Testis (tissue), 3 donors: ENCODE results near the gene KCTD19. TPM values are rescaled to one million over a fixed set of nuclear protein-coding genes. Genes with fewer than 3 reads are reported as not detected.

Source experiments
- DNase-seq: peaks from one replicate; pipeline ENCODE4 v3.0.0-alpha.2; 2019
- H3K27ac ChIP-seq, 2 donors: fragments of 200-600 bp; sonication (generic); one replicate each; pipeline ENCODE4 v1.5.1; 2019
- H3K27me3 ChIP-seq: fragments of 200-600 bp; sonication (generic); one replicate; pipeline ENCODE4 v1.5.1; 2019
- H3K36me3 ChIP-seq: fragments of 200-600 bp; sonication (generic); one replicate; pipeline ENCODE4 v1.5.1; 2017; ENCODE audit warnings: low read depth; ENCODE audit errors: missing control alignments
- H3K4me1 ChIP-seq: fragments of 200-600 bp; sonication (generic); one replicate; pipeline ENCODE4 v1.5.1; 2019
- H3K4me3 ChIP-seq, 2 donors: fragments of 200-600 bp; sonication (generic); one replicate each; pipeline ENCODE4 v1.5.1; 2017 to 2019
- H3K9me3 ChIP-seq: fragments of 200-600 bp; sonication (generic); one replicate; pipeline ENCODE4 v1.5.1; 2017
- POLR2A ChIP-seq: fragments of 450-650 bp; IDR thresholded peaks from one replicate; pipeline ENCODE4 v1.6.1; 2017; ENCODE audit warnings: antibody characterized with exemption, mild to moderate bottlenecking, moderate library complexity
- WGBS, 2 donors: methylation state at CpG; one replicate each; pipeline ENCODE4 v1.1.5; 2018; 5-methylcytosine and 5-hydroxymethylcytosine counted together
- intact Hi-C: fragments of 100-400 bp; cut with DNase I; formaldehyde crosslinking; loops from one replicate; pipeline ENCODE4 v1.15.1; 2023; ENCODE audit warnings: low total_unique reads
- polyA plus RNA-seq: library from polyadenylated mRNA; stranded (reverse); fragments of 350-450 nt; fragmentation: Illumina TruSeq; extraction: RNeasy Lipid Tissue Mini Kit (QIAGEN cat#74804); gene quantifications from one replicate; pipeline ENCODE4 v1.2.3, GENCODE V29; 2014; ENCODE audit warnings: low read depth, low replicate concordance; ENCODE audit not compliant: insufficient read depth
- total RNA-seq, 2 donors: library from RNA; depleted of rRNA; stranded (reverse); fragments of >200 nt; gene quantifications; one replicate each; pipeline ENCODE4 v1.2.3, GENCODE V29; 2016
- TF ChIP-seq, protein P1 (sequence below), 3 experiments: fragments of 450-650 bp in 2 of 3; fragments of 200-600 bp in 1 of 3; sonication (generic) in 1 of 3; IDR thresholded peaks; one replicate each; pipeline ENCODE4 v1.5.1; 2016 to 2019; ENCODE audit warnings: antibody characterized with exemption in 3 of 3, mild to moderate bottlenecking in 2 of 3, moderate library complexity in 1 of 3

The KCTD19 gene
- total and polyA plus RNA-seq, 3 donors from 2014 or later = 59.2 to 144 (median 102) TPM

- WGBS, 2 donors = 59 to 70% methylated on average over 2 to 13 of the region's 13 CpGs
- intact Hi-C loops = no loop called here
- peaks cover 17% of the 10 kb centered on the region for H3K4me1 ChIP-seq
- H3K27ac ChIP-seq = peak overlapping the region in 1 of 2 donors; percentile 36
- H3K9me3 ChIP-seq = no peaks in the 10 kb centered on the region
- peak; percentile 32 for DNase-seq
- TF ChIP-seq, protein P1, sequence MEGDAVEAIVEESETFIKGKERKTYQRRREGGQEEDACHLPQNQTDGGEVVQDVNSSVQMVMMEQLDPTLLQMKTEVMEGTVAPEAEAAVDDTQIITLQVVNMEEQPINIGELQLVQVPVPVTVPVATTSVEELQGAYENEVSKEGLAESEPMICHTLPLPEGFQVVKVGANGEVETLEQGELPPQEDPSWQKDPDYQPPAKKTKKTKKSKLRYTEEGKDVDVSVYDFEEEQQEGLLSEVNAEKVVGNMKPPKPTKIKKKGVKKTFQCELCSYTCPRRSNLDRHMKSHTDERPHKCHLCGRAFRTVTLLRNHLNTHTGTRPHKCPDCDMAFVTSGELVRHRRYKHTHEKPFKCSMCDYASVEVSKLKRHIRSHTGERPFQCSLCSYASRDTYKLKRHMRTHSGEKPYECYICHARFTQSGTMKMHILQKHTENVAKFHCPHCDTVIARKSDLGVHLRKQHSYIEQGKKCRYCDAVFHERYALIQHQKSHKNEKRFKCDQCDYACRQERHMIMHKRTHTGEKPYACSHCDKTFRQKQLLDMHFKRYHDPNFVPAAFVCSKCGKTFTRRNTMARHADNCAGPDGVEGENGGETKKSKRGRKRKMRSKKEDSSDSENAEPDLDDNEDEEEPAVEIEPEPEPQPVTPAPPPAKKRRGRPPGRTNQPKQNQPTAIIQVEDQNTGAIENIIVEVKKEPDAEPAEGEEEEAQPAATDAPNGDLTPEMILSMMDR (IDR thresholded peaks at IDR 0.05) = no peak
- TF ChIP-seq POLR2A = no peak
- H3K4me3 ChIP-seq = peak overlapping the region; percentile 65 to 67
- no peaks in the 10 kb centered on the region for H3K27me3 ChIP-seq
- no peaks in the 10 kb centered on the region for H3K36me3 ChIP-seq
Measured at GRCh38 chr16:67277999-67278772, 48.4 kb downstream of the KCTD19 start.

- H3K27me3 ChIP-seq = no peaks in the 10 kb centered on the region
- no peaks in the 10 kb centered on the region for H3K36me3 ChIP-seq
- DNase-seq = no peak
- H3K9me3 ChIP-seq = no peaks in the 10 kb centered on the region
- 80 to 84% methylated on average over 3 to 4 of the region's 4 CpGs for WGBS, 2 donors
- H3K4me3 ChIP-seq = no peak overlapping the region
- TF ChIP-seq, protein P1 (IDR thresholded peaks at IDR 0.05) = no peak
- TF ChIP-seq POLR2A = no peak
- peak overlapping the region in 1 of 2 donors; percentile 16 for H3K27ac ChIP-seq
- intact Hi-C loops = no loop called here
- H3K4me1 ChIP-seq = peaks cover 17% of the 10 kb centered on the region
Measured at GRCh38 chr16:67277294-67277998, 49.1 kb downstream of the KCTD19 start.

- Histone ChIP-seq H3K4me3 (no peak overlapping the region), H3K27ac (no peak overlapping the region), H3K36me3 (no peaks in the 10 kb centered on the region), H3K9me3 (no peaks in the 10 kb centered on the region), H3K27me3 (no peaks in the 10 kb centered on the region), H3K4me1 (peaks cover 17% of the 10 kb centered on the region)
- no peak for DNase-seq
- 85 to 92% methylated on average over 2 of the region's 2 CpGs for WGBS, 2 donors
- intact Hi-C loops = no loop called here
- TF ChIP-seq POLR2A = no peak
- TF ChIP-seq, protein P1 (IDR thresholded peaks at IDR 0.05) = no peak
Measured at GRCh38 chr16:67275321-67275720, 51.2 kb downstream of the KCTD19 start.

- Histone ChIP-seq H3K36me3 (no peaks in the 10 kb centered on the region), H3K4me3 (no peak overlapping the region), H3K9me3 (no peaks in the 10 kb centered on the region), H3K4me1 (no peaks in the 10 kb centered on the region), H3K27me3 (no peaks in the 10 kb centered on the region), H3K27ac (no peak overlapping the region)
- no peak for DNase-seq
- intact Hi-C loops = no loop called here
- TF ChIP-seq, protein P1 (IDR thresholded peaks at IDR 0.05) = no peak
- no peak for TF ChIP-seq POLR2A
- WGBS, 2 donors = 91 to 100% methylated on average over 2 to 4 of the region's 4 CpGs
Measured at GRCh38 chr16:67271446-67271845, 55.1 kb downstream of the KCTD19 start.
